Mesodermal cell (in vitro differentiated cells): ENCODE data around the gene VIPAS39.
A peak's percentile ranks its signal among the peaks of the same experiment; 100 is the strongest.

Experiments used
- H3K27ac ChIP-seq: 2 replicates; pipeline ENCODE4 v1.7.0; 2013; ENCODE audit warnings: mild to moderate bottlenecking, low read depth, low read length, moderate library complexity; ENCODE audit not compliant: severe bottlenecking
- H3K36me3 ChIP-seq: 2 replicates; pipeline ENCODE4 v1.7.1; 2013; ENCODE audit warnings: mild to moderate bottlenecking, low read length, moderate library complexity; ENCODE audit not compliant: control insufficient read depth, insufficient read depth
- H3K4me1 ChIP-seq: one replicate; pipeline ENCODE4 v1.7.1; 2013; ENCODE audit warnings: mild to moderate bottlenecking, low read length; ENCODE audit not compliant: insufficient read depth, control insufficient read depth, poor library complexity, severe bottlenecking
- H3K4me3 ChIP-seq: 2 replicates; pipeline ENCODE4 v1.7.0; 2013; ENCODE audit warnings: low read length, control low read depth, mild to moderate bottlenecking; ENCODE audit not compliant: insufficient read depth, poor library complexity, severe bottlenecking; ENCODE audit errors: extremely low read depth
- H3K9me3 ChIP-seq: 2 replicates; pipeline ENCODE4 v1.7.1; 2013; ENCODE audit warnings: mild to moderate bottlenecking, low read length, moderate library complexity; ENCODE audit not compliant: control insufficient read depth
- WGBS, 2 experiments: methylation state at CpG; one replicate each; pipeline ENCODE4 v1.1.5; 2013; ENCODE audit warnings: missing lambda C conversion rate in 2 of 2; ENCODE audit not compliant: insufficient coverage in 2 of 2; 5-methylcytosine and 5-hydroxymethylcytosine counted together

The VIPAS39 gene

DNA sequence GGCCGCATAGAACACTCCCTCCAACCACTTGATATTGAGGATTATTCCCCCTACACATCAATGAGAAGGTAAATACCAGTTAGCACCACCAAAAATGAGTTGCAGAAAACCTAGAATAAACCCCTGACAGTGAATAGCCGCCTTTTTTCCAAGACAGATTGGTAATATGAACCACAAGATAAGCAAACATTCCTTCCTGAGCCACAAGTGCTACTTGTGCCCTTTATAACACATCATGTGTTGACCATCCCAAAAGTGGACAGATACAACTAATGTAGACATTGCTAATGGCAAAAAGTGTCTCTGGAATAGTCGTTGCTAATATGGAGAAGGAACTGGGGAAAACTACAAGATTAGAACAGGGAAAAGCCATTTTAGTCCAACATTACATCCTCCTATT, 51.3 kb downstream of the VIPAS39 start:
- WGBS, 2 experiments: 75 to 95% methylated on average over 1 to 2 of the region's 3 CpGs

DNA sequence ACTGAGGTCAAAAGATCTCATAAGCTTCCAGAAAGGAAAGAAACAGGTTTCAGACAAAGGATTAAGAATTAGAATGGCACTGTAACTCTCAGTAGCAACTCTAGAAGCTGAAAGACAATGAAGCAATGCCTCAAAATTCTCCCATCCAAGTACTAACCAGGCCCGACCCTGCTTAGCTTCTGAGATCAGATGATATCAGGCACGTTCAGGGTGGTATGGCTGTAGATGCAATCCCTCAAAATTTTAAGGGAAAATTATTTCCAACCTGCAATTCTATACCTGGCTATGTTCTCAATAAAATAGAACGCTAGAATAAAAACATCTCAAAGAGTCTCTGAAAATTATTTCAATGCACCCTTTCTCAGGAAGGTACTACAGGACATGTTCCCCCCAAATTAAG, 53.6 kb downstream of the VIPAS39 start:
- WGBS, 2 experiments: 100% methylated on average over 1 of the region's 3 CpGs
- no peaks in the 10 kb centered on the region for H3K4me1 ChIP-seq
- no peaks in the 10 kb centered on the region for H3K36me3 ChIP-seq
- no peak overlapping the region for H3K27ac ChIP-seq
- H3K4me3 ChIP-seq: no peak overlapping the region
- no peaks in the 10 kb centered on the region for H3K9me3 ChIP-seq

More for the DNA sequence above, 51.3 kb downstream of the VIPAS39 start:
- Histone ChIP-seq H3K9me3 (no peaks in the 10 kb centered on the region), H3K4me3 (no peak overlapping the region), H3K27ac (no peak overlapping the region), H3K4me1 (no peaks in the 10 kb centered on the region), H3K36me3 (no peaks in the 10 kb centered on the region)

DNA sequence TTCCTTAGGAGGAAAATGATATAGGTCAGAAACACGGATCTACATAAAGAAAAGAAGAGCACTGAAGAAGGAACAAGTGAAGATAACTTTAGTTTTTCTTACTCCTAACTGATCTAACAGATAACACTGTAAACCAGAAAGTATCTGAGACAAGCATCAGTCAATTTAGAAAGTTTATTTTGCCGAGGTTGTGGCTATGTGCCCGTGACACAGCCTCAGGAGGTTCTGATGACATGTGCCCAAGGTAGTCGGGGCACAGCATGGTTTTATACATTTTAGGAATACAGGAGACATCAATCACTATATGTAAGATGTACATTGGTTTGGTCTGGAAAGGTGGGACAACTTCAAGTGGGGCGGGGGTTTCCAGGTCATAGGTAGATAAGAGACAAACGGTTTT, 57.2 kb downstream of the VIPAS39 start:
- Histone ChIP-seq H3K36me3 (no peaks in the 10 kb centered on the region), H3K4me3 (no peak overlapping the region), H3K4me1 (no peaks in the 10 kb centered on the region), H3K27ac (no peak overlapping the region), H3K9me3 (no peaks in the 10 kb centered on the region)
- 90 to 100% methylated on average over 2 of the region's 6 CpGs for WGBS, 2 experiments

DNA sequence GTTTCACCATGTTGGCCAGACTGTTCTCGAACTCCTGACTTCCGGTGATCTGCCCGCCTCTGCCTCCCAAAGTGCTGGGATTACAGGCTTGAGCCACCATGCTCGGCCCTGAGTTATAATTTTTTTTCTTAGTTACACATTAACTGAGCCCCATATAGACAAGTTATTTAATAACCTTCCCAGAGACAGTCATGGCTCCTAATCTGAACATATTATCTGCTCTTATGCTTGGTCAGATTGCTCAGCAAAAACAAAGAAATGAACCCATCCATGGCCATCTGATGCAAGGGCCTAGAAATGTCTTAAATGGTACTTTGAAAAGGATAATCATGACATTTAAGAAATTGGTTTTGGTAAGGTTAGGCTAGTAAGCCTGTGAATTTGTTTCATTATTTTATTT, 67.2 kb downstream of the VIPAS39 start:
- Histone ChIP-seq H3K4me1 (no peaks in the 10 kb centered on the region), H3K36me3 (no peaks in the 10 kb centered on the region), H3K27ac (no peak overlapping the region), H3K4me3 (no peak overlapping the region), H3K9me3 (no peaks in the 10 kb centered on the region)
- 96 to 100% methylated on average over 3 to 4 of the region's 4 CpGs for WGBS, 2 experiments

DNA sequence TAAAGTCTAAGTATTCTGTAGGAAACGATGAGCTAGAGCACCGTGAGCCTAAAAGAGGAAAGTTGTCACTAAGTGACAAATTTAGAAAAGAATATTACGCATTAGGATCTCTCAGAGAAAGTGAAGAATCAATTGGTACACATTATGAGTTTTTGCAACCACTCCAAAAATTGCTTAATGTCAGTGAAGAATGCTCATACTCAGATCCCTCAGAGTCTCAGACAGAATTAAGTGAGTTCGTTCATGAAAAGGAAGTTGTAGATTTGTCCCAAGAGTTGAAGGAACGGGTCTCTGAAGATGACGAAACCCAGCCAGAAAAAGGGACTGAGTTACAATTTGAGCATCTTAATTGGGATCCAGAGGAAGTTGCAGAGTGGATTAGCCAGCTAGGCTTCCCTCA, 78.7 kb downstream of the VIPAS39 start:
- H3K36me3 ChIP-seq: no peaks in the 10 kb centered on the region
- H3K4me3 ChIP-seq: no peak overlapping the region
- no peak overlapping the region for H3K27ac ChIP-seq
- peaks cover 8% of the 10 kb centered on the region for H3K4me1 ChIP-seq
- 91 to 93% methylated on average over 5 to 6 of the region's 6 CpGs for WGBS, 2 experiments
- no peaks in the 10 kb centered on the region for H3K9me3 ChIP-seq

DNA sequence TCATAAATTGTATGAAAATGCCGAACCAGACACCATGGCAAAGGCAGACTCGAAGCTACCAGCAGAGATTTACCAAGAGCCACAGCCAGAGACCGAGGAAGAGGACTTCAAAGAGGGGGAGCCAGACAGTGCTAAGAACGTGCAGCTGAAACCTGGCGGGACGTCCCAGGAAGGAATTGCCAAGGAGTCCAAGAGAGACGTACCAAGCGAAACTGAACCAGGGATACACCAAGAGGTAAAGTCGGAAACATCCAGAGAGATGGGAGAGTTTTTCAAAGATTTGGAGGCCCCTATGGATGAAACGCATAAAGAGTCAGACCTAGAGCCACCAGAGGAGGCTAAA, 79.9 kb downstream of the VIPAS39 start:
- WGBS, 2 experiments: 30 to 31% methylated on average over 10 of the region's 10 CpGs

DNA sequence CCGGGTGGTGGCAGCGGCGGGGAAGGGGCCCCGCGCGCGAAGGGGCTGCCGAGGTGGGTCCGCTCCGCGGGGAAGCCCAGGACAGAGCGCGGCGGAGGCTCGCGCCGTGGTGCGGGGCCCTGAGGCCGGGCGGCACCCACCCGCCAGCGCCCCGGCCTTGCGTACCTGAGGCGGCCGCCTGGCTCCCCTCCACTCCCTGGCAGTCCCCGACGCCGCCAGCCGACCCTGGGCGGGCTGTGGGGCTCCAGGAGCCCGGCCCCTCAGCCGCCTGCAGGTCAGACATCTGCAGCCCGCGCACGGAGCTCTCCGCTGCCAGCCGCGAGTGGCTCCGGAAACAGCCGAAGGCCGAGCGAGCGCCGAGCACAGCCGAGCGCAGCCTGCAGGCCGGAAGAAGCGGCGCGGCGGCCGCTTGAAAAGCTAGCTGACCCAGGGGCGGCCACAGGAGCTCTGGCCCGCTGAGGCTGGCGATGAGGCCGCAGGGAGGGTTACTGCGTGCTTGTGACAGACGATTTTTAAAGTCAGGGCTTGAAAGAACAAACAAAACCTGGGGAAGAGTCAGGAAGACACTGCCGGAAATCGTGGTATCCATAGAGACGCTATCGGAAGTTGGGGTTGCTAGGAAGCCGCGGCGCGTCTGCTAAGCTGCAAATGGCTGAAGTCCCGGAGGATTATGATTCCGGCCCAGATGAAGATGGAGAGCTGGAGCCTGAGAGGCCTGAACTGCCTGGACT, 80.5 kb downstream of the VIPAS39 start, which contains the start of the genes SAMD15 and TMED8:
TSS of gene SAMD15 (plus strand) at position 609 of the 731 bp plus-strand sequence. CDS start at position 649, 40 bp downstream.
TSS of gene TMED8 (minus strand) at position 324 of the 731 bp plus-strand sequence. CDS start at position 283, 41 bp downstream.
- Histone ChIP-seq H3K27ac (peak within 1 kb of the TSS; percentile 96), H3K36me3 (no peaks in the 10 kb centered on the region), H3K4me1 (peaks cover 8% of the 10 kb centered on the region), H3K4me3 (peak within 1 kb of the TSS; percentile 80), H3K9me3 (no peaks in the 10 kb centered on the region)
- WGBS, 2 experiments: 0% methylated on average over 59 of the region's 69 CpGs

More for the DNA sequence above, 79.9 kb downstream of the VIPAS39 start:
- H3K27ac ChIP-seq: peak overlapping the region; percentile 96
- no peaks in the 10 kb centered on the region for H3K36me3 ChIP-seq
- peaks cover 8% of the 10 kb centered on the region for H3K4me1 ChIP-seq
- H3K9me3 ChIP-seq: no peaks in the 10 kb centered on the region
- peak overlapping the region; percentile 80 for H3K4me3 ChIP-seq
